ENCODE measurements around the gene ARHGAP21.

ARHGAP21 gene

GRCh38 chr10:24756283-24756682 is 32.6 kb upstream of the ARHGAP21 start:
- no peak for DNase-seq (ENCODE audit: low read depth)
- no peak for TF ChIP-seq CTCF (IDR thresholded peaks at IDR 0.05; ENCODE audit: low read depth, low read length, missing control alignments)
- in situ Hi-C loops (cut with HindIII; ENCODE audit: low sequenced_read_pairs): no loop called here
- no peak overlapping the region for H3K4me3 ChIP-seq (ENCODE audit: low read depth, low read length)

- no peak overlapping the region for H3K4me3 ChIP-seq (ENCODE audit: low read depth, low read length)
- no peak for TF ChIP-seq CTCF (IDR thresholded peaks at IDR 0.05; ENCODE audit: low read depth, low read length, missing control alignments)
- in situ Hi-C loops (cut with HindIII; ENCODE audit: low sequenced_read_pairs): no loop called here
- no peak for DNase-seq (ENCODE audit: low read depth)
Measured at GRCh38 chr10:24751716-24752115, 28.0 kb upstream of the ARHGAP21 start.

- in situ Hi-C loops (cut with HindIII; ENCODE audit: low sequenced_read_pairs): no loop called here
- no peak for DNase-seq (ENCODE audit: low read depth)
- no peak for TF ChIP-seq CTCF (IDR thresholded peaks at IDR 0.05; ENCODE audit: low read depth, low read length, missing control alignments)
- H3K4me3 ChIP-seq (ENCODE audit: low read depth, low read length): no peak overlapping the region
Measured at GRCh38 chr10:24750695-24751094, 27.0 kb upstream of the ARHGAP21 start.

- H3K4me3 ChIP-seq (ENCODE audit: low read depth, low read length): no peak overlapping the region
- no peak for DNase-seq (ENCODE audit: low read depth)
- in situ Hi-C loops (cut with HindIII; ENCODE audit: low sequenced_read_pairs): no loop called here
- TF ChIP-seq CTCF (IDR thresholded peaks at IDR 0.05; ENCODE audit: low read depth, low read length, missing control alignments): no peak
Measured at GRCh38 chr10:24748214-24748613, 24.5 kb upstream of the ARHGAP21 start.

- in situ Hi-C loops (cut with HindIII; ENCODE audit: low sequenced_read_pairs): no loop called here
- no peak overlapping the region for H3K4me3 ChIP-seq (ENCODE audit: low read depth, low read length)
- TF ChIP-seq CTCF (IDR thresholded peaks at IDR 0.05; ENCODE audit: low read depth, low read length, missing control alignments): no peak
- no peak for DNase-seq (ENCODE audit: low read depth)
Measured at GRCh38 chr10:24744946-24745345, 21.3 kb upstream of the ARHGAP21 start.

GRCh38 chr10:24740714-24741113 is 17.0 kb upstream of the ARHGAP21 start:
- H3K4me3 ChIP-seq (ENCODE audit: low read depth, low read length): no peak overlapping the region
- no peak for DNase-seq (ENCODE audit: low read depth)
- in situ Hi-C loops (cut with HindIII; ENCODE audit: low sequenced_read_pairs): no loop called here
- no peak for TF ChIP-seq CTCF (IDR thresholded peaks at IDR 0.05; ENCODE audit: low read depth, low read length, missing control alignments)

- TF ChIP-seq CTCF (IDR thresholded peaks at IDR 0.05; ENCODE audit: low read depth, low read length, missing control alignments): no peak
- in situ Hi-C loops (cut with HindIII; ENCODE audit: low sequenced_read_pairs): no loop called here
- no peak overlapping the region for H3K4me3 ChIP-seq (ENCODE audit: low read depth, low read length)
- no peak for DNase-seq (ENCODE audit: low read depth)
Measured at GRCh38 chr10:24737001-24737400, 13.3 kb upstream of the ARHGAP21 start.

Data from astrocyte of the cerebellum (primary cell).